DOHH2 (cell line): ENCODE measurements around the gene ATP8B4.

ENCODE experiments used
- H3F3A ChIP-seq: fragments of 200-600 bp; sonication (generic), shearing (Covaris generic); 2 replicates; pipeline ENCODE4 v1.6.0; 2016; ENCODE audit warnings: antibody characterized with exemption, mild to moderate bottlenecking; ENCODE audit not compliant: control insufficient read depth, insufficient read depth
- H3K27ac ChIP-seq: fragments of 200-600 bp; sonication (generic); 2 replicates; pipeline ENCODE4 v1.5.1; 2014; ENCODE audit warnings: low read depth, mild to moderate bottlenecking, low read length, moderate library complexity
- H3K27me3 ChIP-seq: fragments of 200-600 bp; sonication (generic); 2 replicates; pipeline ENCODE4 v1.6.1; 2014; ENCODE audit warnings: mild to moderate bottlenecking, low read length, mixed read lengths; ENCODE audit not compliant: control insufficient read depth
- H3K36me3 ChIP-seq: fragments of 200-600 bp; sonication (generic); 2 replicates; pipeline ENCODE4 v1.6.1; 2014; ENCODE audit warnings: mild to moderate bottlenecking, low read length, moderate library complexity, mixed read lengths; ENCODE audit not compliant: control insufficient read depth
- H3K4me1 ChIP-seq: fragments of 200-600 bp; sonication (generic); 2 replicates; pipeline ENCODE4 v1.6.1; 2014; ENCODE audit warnings: mild to moderate bottlenecking, low read length, mixed read lengths; ENCODE audit not compliant: control insufficient read depth
- H3K4me2 ChIP-seq: fragments of 200-600 bp; sonication (generic); 2 replicates; pipeline ENCODE4 v1.6.0; 2014; ENCODE audit warnings: mild to moderate bottlenecking, low read length, moderate library complexity
- H3K4me3 ChIP-seq: fragments of 200-600 bp; sonication (generic); 2 replicates; pipeline ENCODE4 v1.5.1; 2014; ENCODE audit warnings: mild to moderate bottlenecking, low read length, mixed read lengths
- H3K79me2 ChIP-seq: fragments of 200-600 bp; sonication (generic); 2 replicates; pipeline ENCODE4 v1.6.1; 2014; ENCODE audit warnings: mild to moderate bottlenecking, low read length, mixed read lengths; ENCODE audit not compliant: control insufficient read depth
- H3K9me2 ChIP-seq: fragments of 200-600 bp; sonication (generic); replicated peaks from 2 replicates; pipeline ENCODE4 v1.6.1; 2014; ENCODE audit warnings: mild to moderate bottlenecking, low read length, mixed read lengths; ENCODE audit not compliant: control insufficient read depth
- H3K9me3 ChIP-seq: fragments of 200-600 bp; sonication (generic); 2 replicates; pipeline ENCODE4 v1.6.1; 2014; ENCODE audit warnings: antibody characterized with exemption, low read length, mixed read lengths; ENCODE audit not compliant: control insufficient read depth, insufficient read depth
- H4K20me1 ChIP-seq: fragments of 200-600 bp; sonication (generic); 2 replicates; pipeline ENCODE4 v1.6.0; 2014; ENCODE audit warnings: low read depth, mild to moderate bottlenecking, antibody characterized with exemption, low read length, moderate library complexity; ENCODE audit not compliant: control insufficient read depth, insufficient read depth
- EZH2phosphoT487 ChIP-seq: fragments of 200-600 bp; sonication (generic); IDR thresholded peaks from 2 replicates; pipeline ENCODE4 v1.6.1; 2017; ENCODE audit warnings: borderline replicate concordance, mild to moderate bottlenecking, antibody characterized with exemption, low read length, moderate library complexity, mixed read lengths
- TF ChIP-seq, protein P1 (sequence below): fragments of 200-600 bp; sonication (generic); IDR thresholded peaks from one replicate; pipeline ENCODE4 v1.5.1; 2014; ENCODE audit warnings: antibody characterized with exemption, mild to moderate bottlenecking, low read depth, low read length; ENCODE audit not compliant: poor library complexity, severe bottlenecking

The ATP8B4 gene

DNA sequence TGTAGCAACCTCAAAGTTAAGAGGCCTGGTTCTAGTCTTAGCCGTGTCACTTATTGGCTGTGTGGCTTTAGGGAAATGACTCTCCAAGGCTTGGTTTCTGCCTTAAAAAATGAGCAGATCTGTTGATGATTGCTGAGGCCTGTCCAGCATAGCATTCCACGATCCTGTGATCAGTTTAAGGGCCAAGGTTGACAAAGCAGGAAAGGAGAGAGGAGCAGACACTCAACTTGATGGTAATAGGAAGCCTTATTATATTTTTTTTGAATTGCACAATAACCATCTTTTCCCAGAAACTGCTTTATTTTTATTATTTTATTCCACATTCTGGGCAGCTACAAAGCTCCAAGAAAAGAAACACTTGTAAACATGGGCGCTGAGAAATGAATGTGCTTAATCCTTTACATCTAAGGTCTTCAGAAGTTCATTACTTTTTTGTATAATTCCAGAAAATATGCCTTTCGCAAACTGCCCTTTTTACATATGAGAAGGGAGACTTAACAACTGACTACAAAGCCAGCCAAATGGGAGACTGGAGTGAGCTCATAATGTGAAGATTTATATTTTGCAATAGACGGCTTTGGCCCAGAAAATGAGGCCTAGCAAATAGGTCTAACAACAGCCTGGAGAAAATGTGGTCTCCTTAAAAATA, 241.0 kb downstream of the ATP8B4 start:
- Histone ChIP-seq H3K79me2 (no peaks in the 10 kb centered on the region), H3K27ac (no peak overlapping the region)

DNA sequence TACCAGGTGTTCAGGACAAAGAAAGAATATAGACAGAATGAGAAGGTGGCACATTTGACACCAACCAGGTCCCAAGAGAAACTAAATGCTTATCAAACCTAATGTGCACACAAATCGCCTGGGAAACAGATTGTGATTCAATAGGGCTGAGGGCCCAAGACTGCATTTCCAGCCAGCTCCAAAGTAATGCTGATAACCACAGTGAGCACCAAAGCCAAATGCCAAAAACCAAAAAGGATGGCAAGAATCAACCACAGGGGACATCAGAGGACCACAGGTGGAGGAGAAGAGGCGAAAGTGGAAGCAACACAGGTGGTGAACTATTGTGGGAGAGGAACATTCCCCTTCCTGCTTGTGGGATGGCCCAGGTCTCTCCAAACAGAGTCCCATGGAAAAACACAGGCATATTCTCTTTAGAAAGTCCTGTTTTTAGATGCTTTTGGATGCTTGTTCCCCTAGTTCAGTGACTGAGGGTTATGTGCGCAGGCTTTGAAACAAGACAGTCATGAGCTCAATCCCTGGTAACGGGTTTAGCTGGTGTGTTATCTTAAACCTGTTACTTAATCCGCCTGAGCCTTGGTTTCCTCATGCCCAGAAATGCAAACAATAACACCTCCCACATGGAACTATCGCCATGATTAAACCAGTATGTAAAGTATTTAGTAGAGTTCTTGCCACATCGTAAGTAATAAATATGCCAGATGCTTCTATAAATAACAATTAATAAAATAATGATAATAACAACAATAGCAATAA, 241.7 kb downstream of the ATP8B4 start:
- no peaks in the 10 kb centered on the region for H3K9me2 ChIP-seq
- no peaks in the 10 kb centered on the region for H3K9me3 ChIP-seq
- no peaks in the 10 kb centered on the region for H4K20me1 ChIP-seq
- H3K4me2 ChIP-seq: no peak overlapping the region
- TF ChIP-seq, protein P1, sequence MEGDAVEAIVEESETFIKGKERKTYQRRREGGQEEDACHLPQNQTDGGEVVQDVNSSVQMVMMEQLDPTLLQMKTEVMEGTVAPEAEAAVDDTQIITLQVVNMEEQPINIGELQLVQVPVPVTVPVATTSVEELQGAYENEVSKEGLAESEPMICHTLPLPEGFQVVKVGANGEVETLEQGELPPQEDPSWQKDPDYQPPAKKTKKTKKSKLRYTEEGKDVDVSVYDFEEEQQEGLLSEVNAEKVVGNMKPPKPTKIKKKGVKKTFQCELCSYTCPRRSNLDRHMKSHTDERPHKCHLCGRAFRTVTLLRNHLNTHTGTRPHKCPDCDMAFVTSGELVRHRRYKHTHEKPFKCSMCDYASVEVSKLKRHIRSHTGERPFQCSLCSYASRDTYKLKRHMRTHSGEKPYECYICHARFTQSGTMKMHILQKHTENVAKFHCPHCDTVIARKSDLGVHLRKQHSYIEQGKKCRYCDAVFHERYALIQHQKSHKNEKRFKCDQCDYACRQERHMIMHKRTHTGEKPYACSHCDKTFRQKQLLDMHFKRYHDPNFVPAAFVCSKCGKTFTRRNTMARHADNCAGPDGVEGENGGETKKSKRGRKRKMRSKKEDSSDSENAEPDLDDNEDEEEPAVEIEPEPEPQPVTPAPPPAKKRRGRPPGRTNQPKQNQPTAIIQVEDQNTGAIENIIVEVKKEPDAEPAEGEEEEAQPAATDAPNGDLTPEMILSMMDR: no peak
- no peak for TF ChIP-seq EZH2phosphoT487
- H3F3A ChIP-seq: no peaks in the 10 kb centered on the region
- no peak overlapping the region for H3K27ac ChIP-seq
- no peaks in the 10 kb centered on the region for H3K4me1 ChIP-seq
- H3K79me2 ChIP-seq: no peaks in the 10 kb centered on the region
- H3K36me3 ChIP-seq: no peaks in the 10 kb centered on the region
- no peaks in the 10 kb centered on the region for H3K27me3 ChIP-seq
- no peak overlapping the region for H3K4me3 ChIP-seq

More for the DNA sequence above, 241.0 kb downstream of the ATP8B4 start:
- TF ChIP-seq EZH2phosphoT487: no peak
- TF ChIP-seq, protein P1: no peak
- Histone ChIP-seq H3K9me2 (no peaks in the 10 kb centered on the region), H3F3A (no peaks in the 10 kb centered on the region), H3K4me2 (no peak overlapping the region), H3K27me3 (no peaks in the 10 kb centered on the region), H3K4me1 (no peaks in the 10 kb centered on the region), H3K9me3 (no peaks in the 10 kb centered on the region), H3K36me3 (no peaks in the 10 kb centered on the region), H4K20me1 (no peaks in the 10 kb centered on the region), H3K4me3 (no peak overlapping the region)

DNA sequence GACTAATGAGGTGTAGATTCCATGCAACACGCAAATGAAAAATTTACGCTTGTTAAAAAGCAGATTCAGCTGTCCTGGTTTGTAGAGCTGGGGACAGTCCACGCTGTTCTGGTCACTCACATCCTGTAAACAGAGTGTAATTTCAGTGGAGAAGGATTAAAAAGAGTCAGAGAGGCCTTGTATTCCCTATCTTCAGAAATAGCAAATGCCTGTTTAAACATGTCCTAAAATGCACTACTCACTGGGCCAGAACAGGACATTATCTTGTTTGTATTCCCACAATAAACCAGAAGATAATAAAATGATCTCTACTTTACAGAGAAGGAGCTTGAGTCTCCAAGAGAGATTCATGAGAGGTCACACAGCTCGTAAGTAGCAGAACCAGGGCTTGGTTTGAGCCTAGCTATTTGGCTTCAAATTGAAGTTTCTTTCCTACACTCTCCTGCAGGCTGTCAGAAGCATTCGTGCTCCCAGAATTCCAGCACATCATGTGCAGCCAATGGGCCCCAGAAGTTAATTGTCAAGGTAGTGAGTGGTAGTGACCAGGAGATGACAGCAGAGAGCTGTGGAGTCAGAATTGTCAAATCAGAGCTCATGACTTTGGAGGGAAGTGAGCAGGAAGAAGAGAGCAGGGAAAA, 242.5 kb downstream of the ATP8B4 start:
- no peaks in the 10 kb centered on the region for H3K9me3 ChIP-seq
- H3K4me3 ChIP-seq: no peak overlapping the region
- no peaks in the 10 kb centered on the region for H3K9me2 ChIP-seq
- H3K36me3 ChIP-seq: no peaks in the 10 kb centered on the region
- H3K4me2 ChIP-seq: no peak overlapping the region
- H3K79me2 ChIP-seq: no peaks in the 10 kb centered on the region
- H3K4me1 ChIP-seq: no peaks in the 10 kb centered on the region
- H4K20me1 ChIP-seq: no peaks in the 10 kb centered on the region
- H3K27ac ChIP-seq: no peak overlapping the region
- no peaks in the 10 kb centered on the region for H3F3A ChIP-seq
- TF ChIP-seq, protein P1: no peak
- no peak for TF ChIP-seq EZH2phosphoT487
- no peaks in the 10 kb centered on the region for H3K27me3 ChIP-seq
